Measurements from ENCODE around the gene BEST4.
"Not testable (repeated sequence)": the region's sequence is repeated elsewhere in the genome, so short reads cannot be mapped to it uniquely, and the experiment has no call there.

Gene BEST4

GRCh38 chr1:44801491-44802305 lies 13.7 kb upstream of the BEST4 start:
- DNase-seq = no peak

DNA sequence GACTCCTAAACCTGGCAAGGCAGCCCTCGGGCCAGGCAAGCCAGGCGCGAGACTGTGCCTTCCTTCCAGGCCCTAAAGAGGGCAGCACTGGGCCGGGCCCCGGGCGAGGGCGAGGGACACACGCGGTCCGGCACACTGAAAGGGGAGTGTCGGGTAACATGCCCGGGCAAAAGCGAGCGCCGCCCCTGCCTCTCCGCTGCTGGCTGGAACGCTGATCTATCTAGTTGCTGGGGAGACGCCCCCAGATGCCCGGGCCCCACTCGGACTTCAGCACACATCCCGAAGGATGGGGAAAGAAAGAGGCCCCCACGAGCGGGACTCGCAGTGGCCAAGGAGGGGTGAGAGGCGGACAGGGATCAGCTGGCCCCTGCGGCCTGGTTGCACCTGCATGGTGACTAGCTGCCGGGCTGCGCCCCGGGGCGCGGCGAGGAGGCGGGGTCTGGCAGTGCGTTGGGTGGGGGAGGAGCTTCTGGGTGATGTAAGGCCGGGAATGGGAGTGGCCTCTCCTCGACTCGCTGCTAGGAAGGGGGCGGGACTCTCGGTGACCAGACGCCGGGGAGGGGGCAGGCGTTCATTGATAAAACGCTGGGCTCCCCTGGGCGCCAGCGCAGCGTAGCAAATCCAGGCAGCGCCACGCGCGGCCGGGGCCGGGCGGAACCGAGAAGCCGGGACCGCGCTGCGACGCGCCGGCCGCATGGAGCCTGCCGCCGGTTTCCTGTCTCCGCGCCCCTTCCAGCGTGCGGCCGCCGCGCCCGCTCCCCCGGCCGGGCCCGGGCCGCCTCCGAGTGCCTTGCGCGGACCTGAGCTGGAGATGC lies 12.0 kb upstream of the BEST4 start, which contains the start of gene PLK3:
Gene PLK3 (plus strand): TSS at position 608 of the 815 bp plus-strand sequence. CDS start 87 bp downstream, at position 695.
- DNase-seq = peak; percentile 94 to 95

GRCh38 chr1:44798481-44799365 lies 10.8 kb upstream of the BEST4 start:
- DNase-seq = no peak

DNA sequence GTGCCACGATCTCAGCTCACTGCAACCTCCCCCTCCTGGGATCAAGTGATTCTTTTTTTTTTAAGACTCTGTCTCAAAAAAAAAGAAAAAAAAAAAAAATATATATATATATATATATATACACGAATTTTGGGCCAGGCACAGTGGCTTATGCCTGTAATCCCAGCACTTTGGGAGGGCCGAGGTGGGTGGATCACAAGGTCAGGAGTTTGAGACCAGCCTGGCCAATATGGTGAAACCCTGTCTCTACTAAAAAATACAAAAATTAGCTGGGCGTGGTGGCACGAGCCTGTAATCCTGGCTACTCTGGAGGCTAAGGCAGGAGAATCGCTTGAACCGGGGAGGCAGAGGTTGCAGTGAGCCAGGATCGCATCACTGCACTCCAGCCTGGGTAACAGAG lies 9.9 kb upstream of the BEST4 start:
- not testable (repeated sequence) for DNase-seq

DNA sequence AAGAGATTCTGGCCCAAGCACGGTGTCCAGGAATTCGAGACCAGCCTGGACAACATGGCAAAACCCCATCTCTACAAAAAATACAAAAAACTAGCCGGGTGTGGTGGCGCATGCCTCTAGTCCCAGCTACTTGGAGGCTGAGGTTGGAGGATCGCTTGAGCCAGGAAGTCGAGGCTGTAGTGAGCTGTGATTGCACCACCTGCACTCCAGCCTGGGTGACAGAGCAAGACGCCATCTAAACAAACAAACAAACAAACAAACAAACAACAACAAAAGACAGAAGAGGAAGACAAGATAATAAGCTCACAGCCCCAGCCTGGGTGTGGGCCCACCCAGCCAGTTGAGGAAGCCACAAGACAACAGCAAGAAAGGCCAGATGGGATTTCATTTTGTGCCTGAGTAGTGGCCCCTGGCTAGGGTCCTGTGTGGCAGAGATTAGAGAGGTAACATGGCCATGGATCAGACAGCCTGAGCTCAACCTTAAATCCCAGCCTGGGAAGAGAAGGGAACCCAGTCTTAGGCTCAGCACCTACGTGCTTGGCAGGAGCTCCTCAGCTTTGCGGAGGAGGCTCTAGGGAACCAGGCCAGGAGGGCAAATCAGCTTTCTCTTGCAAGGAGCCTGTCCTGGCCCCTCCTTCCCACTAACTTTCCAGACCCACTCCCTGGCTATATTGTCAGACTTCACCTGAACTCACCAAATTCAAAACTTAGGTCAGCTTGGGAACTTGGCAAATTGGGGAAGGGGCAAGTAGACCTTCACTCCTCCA lies 4.9 kb upstream of the BEST4 start:
- DNase-seq = no peak

DNA sequence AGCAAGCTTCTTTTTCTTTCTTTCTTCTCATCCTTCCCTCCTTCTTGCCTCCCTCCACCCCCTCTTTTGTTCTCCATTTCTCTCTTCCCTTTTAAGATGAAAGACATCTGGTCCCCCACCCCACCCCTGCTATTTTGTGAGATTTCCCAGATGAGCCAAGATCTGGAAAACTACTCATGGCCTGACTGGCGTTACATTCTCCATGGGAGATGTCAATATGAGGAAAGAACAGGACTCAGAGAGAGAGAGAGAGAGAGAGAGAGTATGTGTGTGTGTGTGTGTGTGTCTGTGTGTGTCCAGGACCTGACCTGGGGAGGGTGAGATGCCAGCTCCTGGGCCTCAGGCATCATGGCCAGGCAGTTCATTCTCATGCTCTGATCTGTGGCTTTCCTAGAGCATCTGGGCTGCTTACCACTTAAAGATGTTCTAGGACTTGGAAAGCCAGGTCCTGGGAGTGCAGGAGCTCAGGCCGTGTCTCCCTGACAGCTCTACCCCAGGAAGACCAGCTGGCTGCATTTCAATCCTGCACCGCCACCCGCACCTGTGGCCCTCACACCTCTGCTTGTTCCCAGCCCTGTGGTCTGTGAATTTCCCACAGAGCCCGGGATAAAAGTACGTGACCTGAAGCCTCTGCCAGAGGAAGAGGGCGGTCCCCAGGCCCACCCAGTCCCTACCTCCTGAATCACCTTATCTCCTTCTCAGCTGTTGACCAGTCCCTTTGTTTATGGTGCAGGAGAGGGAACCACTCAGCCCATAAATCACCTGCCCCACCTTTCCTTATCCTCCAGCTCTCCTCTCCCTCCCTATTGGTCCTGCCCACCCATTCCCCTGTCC lies 3.2 kb upstream of the BEST4 start:
- DNase-seq = no peak

GRCh38 chr1:44787506-44787905 lies 464 bp downstream of the BEST4 start:
- DNase-seq = no peak

DNA sequence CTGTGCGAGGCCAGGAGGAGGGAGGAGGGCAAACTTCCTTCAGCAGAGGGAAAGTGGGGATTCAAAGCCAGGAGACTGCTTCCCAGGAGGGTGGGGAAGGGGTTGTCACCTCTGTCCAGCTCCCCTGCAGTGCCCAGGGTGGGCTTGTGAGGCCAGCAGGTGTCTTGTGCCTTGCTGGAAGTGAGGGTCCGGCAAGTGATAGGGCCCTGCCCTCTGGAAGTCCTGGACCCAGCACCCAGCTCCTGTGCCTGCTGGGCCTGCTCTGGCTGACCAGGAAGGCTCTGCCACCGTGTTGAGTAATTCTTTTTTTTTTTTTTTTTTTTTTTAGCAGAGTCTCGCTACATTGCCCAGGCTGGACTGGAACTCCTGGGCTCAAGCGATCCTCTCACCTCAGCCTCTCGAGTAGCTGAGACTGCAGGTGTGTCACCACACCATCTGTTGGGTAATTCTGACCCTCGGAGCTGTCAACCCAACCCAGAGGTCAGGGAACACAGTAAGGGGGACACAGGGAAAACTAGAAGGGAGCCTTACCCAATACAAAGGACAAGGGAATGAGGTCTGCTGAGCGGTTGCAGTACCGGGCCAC lies 1.0 kb downstream of the BEST4 start:
- no peak for DNase-seq

- no peak for DNase-seq
These were observed 1.7 kb downstream of the BEST4 start for GRCh38 chr1:44786138-44786840.

DNA sequence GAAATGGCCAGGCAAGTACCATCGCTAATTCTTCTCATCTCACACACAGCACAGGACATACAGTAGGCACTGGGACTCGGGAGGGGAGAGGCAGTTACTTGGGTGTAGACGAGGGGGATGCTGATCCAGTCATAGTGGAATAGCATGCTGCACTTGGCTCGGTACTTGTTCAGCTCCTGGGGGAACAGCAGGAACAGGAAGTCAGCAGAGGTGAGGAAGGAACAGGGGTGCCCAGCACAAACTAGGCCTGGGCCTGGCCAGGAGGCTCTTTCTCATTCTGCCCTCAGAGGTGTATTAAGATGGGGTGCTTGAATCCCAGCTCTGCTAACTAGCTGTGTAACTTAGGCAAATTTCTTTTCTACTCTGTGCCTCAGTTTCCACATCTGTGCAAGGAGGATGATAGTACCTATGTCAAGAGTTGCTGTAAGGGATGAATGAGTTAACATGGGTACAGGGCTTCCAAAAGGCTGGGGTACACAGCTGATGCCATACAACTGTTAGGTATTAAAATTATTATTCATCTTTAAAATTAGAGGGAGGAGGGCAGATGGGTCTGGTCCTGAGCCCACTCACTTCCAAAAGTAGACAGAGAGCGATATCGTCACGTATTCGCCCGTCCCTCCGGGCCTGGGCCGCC lies 2.4 kb downstream of the BEST4 start:
- no peak for DNase-seq

GRCh38 chr1:44785029-44785380 lies 3.0 kb downstream of the BEST4 start:
- DNase-seq = no peak

DNA sequence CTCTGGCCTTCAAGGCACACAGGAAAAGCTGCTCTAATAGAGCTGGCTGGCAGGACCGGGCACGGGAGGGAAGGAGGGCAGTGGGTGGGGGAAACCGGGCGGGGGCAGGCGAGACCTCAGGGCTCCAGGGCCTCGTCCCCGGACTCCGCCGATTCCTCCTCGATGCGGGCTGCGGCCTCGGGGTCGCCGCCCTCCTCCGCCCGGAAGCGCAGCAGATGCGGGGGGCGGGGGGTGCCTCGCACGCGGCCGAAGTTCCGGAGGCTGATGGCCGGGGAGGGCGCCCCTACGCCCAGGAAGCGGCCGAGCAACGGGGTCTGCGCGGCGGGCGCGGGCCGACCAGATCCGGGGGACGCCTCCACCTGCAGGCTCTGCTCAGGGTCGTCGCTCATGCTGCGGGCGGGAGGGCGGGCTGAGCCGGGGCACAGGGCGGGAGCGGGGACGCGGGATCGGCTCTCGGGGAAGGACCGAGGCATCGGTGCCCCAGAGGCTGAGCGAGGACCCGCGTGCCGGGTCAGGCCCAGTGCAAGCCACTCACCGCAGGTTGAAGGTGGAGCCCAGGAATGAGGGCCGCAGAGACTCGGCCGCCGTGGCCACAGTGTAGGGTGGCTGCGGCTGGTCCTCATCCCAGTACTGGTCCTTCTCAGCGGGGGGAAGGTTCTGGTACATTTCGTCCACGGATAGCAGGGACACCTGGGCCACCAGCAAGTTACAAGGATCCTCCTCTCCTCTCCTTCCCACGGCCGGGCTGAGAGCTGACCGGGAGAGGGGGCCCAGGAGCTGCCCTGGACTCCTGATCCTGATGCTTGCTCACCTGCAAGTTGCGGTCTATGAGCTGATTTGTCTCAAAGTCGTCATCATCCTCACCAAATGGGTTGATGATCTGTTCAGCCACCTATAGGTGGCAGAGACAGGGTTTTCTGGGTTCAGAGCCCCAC lies 3.6 kb downstream of the BEST4 start:
- no peak for DNase-seq

GRCh38 chr1:44783697-44784093 lies 4.3 kb downstream of the BEST4 start:
- no peak for DNase-seq

GRCh38 chr1:44780583-44781121 lies 7.3 kb downstream of the BEST4 start:
- no peak for DNase-seq

GRCh38 chr1:44778705-44779576 lies 9.0 kb downstream of the BEST4 start:
- no peak for DNase-seq

- DNase-seq = no peak
These were observed 9.9 kb downstream of the BEST4 start for GRCh38 chr1:44777969-44778635.

DNA sequence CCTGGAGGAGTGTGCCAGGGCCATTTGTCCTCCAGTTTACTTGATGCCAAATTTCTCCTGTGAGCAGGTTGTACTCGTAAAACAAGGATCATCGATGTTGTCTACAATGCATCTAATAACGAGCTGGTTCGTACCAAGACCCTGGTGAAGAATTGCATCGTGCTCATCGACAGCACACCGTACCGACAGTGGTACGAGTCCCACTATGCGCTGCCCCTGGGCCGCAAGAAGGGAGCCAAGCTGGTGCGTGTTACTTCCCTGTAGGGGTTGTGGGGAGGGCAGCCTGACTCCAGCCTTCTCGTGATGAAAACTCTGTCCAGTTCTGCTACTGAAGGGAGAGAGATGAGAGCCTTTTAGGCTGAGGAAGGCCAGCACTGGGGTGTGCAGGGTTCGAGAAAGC lies 10.4 kb downstream of the BEST4 start:
- DNase-seq = no peak
